Thyroid gland (tissue), 4 donors: ENCODE data around the gene GTF2B.

ENCODE experiments used
- CTCF ChIP-seq, 6 experiments: fragments of 200-600 bp in 3 of 6; fragments of 450-650 bp in 3 of 6; sonication (generic) in 3 of 6; IDR thresholded peaks; one replicate each; pipeline ENCODE4 v1.5.1; 2016 to 2019; ENCODE audit warnings: antibody characterized with exemption in 6 of 6, mild to moderate bottlenecking in 2 of 6, inconsistent platforms in 1 of 6, moderate library complexity in 1 of 6
- POLR2A ChIP-seq, 2 donors: fragments of 450-650 bp; IDR thresholded peaks; one replicate each; pipeline ENCODE4 v1.6.1; 2017; ENCODE audit warnings: antibody characterized with exemption in 2 of 2, mild to moderate bottlenecking in 2 of 2, moderate library complexity in 1 of 2

- TF ChIP-seq CTCF (IDR thresholded peaks at IDR 0.05) (no peak), POLR2A (IDR thresholded peaks at IDR 0.05) (no peak)
Measured at GRCh38 chr1:88875595-88875994, 15.8 kb downstream of the GTF2B start.
